ENCODE measurements around the gene UBE2Z.
"Not testable (repeated sequence)": the region's sequence is repeated elsewhere in the genome, so short reads cannot be mapped to it uniquely, and the experiment has no call there.

Gene UBE2Z

GRCh38 chr17:48869821-48870318 is 38.3 kb upstream of the UBE2Z start:
- Histone ChIP-seq H3K79me2 (no peaks in the 10 kb centered on the region), H3K4me1 (no peaks in the 10 kb centered on the region), H2AFZ (no peak overlapping the region), H3K27me3 (ENCODE audit: control insufficient read depth, insufficient read depth, low read length) (no peaks in the 10 kb centered on the region), H3K9ac (no peak overlapping the region), H3K4me3 (ENCODE audit: low read depth, low read length) (no peak overlapping the region), H3K36me3 (ENCODE audit: control insufficient read depth, insufficient read depth, low read length) (no peaks in the 10 kb centered on the region), H3K4me2 (ENCODE audit: low read length) (no peak overlapping the region), H3K27ac (no peak overlapping the region), H3K9me3 (ENCODE audit: control insufficient read depth, low read length) (no peaks in the 10 kb centered on the region)
- TF ChIP-seq CTCF (IDR thresholded peaks at IDR 0.05) = no peak

- no peak overlapping the region for H3K27ac ChIP-seq
Observed at GRCh38 chr17:48871035-48871550, 37.1 kb upstream of the UBE2Z start.

GRCh38 chr17:48871551-48872351 is 36.5 kb upstream of the UBE2Z start:
- Histone ChIP-seq H3K4me1 (no peaks in the 10 kb centered on the region), H3K36me3 (ENCODE audit: control insufficient read depth, insufficient read depth, low read length) (no peaks in the 10 kb centered on the region), H3K4me3 (ENCODE audit: low read depth, low read length) (no peak overlapping the region), H2AFZ (no peak overlapping the region), H3K79me2 (no peaks in the 10 kb centered on the region), H3K9ac (no peak overlapping the region), H3K9me3 (ENCODE audit: control insufficient read depth, low read length) (no peaks in the 10 kb centered on the region), H3K27ac (no peak overlapping the region), H3K4me2 (ENCODE audit: low read length) (no peak overlapping the region), H3K27me3 (ENCODE audit: control insufficient read depth, insufficient read depth, low read length) (no peaks in the 10 kb centered on the region)
- TF ChIP-seq CTCF (IDR thresholded peaks at IDR 0.05) = no peak

More at GRCh38 chr17:48871035-48871550, 37.1 kb upstream of the UBE2Z start:
- no peak overlapping the region for H3K4me3 ChIP-seq (ENCODE audit: low read depth, low read length)
- H2AFZ ChIP-seq = no peak overlapping the region
- H3K79me2 ChIP-seq = no peaks in the 10 kb centered on the region
- H3K4me2 ChIP-seq (ENCODE audit: low read length) = no peak overlapping the region
- no peaks in the 10 kb centered on the region for H3K36me3 ChIP-seq (ENCODE audit: control insufficient read depth, insufficient read depth, low read length)
- H3K9ac ChIP-seq = no peak overlapping the region
- no peaks in the 10 kb centered on the region for H3K4me1 ChIP-seq
- H3K9me3 ChIP-seq (ENCODE audit: control insufficient read depth, low read length) = no peaks in the 10 kb centered on the region
- H3K27me3 ChIP-seq (ENCODE audit: control insufficient read depth, insufficient read depth, low read length) = no peaks in the 10 kb centered on the region
- TF ChIP-seq CTCF (IDR thresholded peaks at IDR 0.05) = no peak

- not testable (repeated sequence) for H3K9ac ChIP-seq; H3K4me3 ChIP-seq (ENCODE audit: low read depth, low read length); H3K79me2 ChIP-seq; H3K27me3 ChIP-seq (ENCODE audit: control insufficient read depth, insufficient read depth, low read length); H3K4me2 ChIP-seq (ENCODE audit: low read length); H3K9me3 ChIP-seq (ENCODE audit: control insufficient read depth, low read length); H3K36me3 ChIP-seq (ENCODE audit: control insufficient read depth, insufficient read depth, low read length); H2AFZ ChIP-seq; H3K4me1 ChIP-seq
- H3K27ac ChIP-seq = peak overlapping the region; percentile 18
Observed at GRCh38 chr17:48872409-48872808, 35.8 kb upstream of the UBE2Z start.

- H3K27ac ChIP-seq = no peak overlapping the region
- no peak overlapping the region for H3K9ac ChIP-seq
- TF ChIP-seq CTCF (IDR thresholded peaks at IDR 0.05) = no peak
- no peak overlapping the region for H3K4me3 ChIP-seq (ENCODE audit: low read depth, low read length)
- H3K27me3 ChIP-seq (ENCODE audit: control insufficient read depth, insufficient read depth, low read length) = no peaks in the 10 kb centered on the region
- no peaks in the 10 kb centered on the region for H3K36me3 ChIP-seq (ENCODE audit: control insufficient read depth, insufficient read depth, low read length)
- no peaks in the 10 kb centered on the region for H3K9me3 ChIP-seq (ENCODE audit: control insufficient read depth, low read length)
- H3K4me2 ChIP-seq (ENCODE audit: low read length) = no peak overlapping the region
- H3K79me2 ChIP-seq = no peaks in the 10 kb centered on the region
- no peaks in the 10 kb centered on the region for H3K4me1 ChIP-seq
- no peak overlapping the region for H2AFZ ChIP-seq
Observed at GRCh38 chr17:48873209-48873608, 35.0 kb upstream of the UBE2Z start.

Measured in parathyroid adenoma (tissue), 2 donors.